T-helper 22 cell (primary cell): ENCODE data around the gene FOXE3.

Experiments
- DNase-seq: peaks from one replicate; pipeline ENCODE4 v3.0.0-alpha.2; 2020; ENCODE audit warnings: low read depth

FOXE3 gene

GRCh38 chr1:47405697-47406096, 10.4 kb upstream of the FOXE3 start:
- DNase-seq, result no peak

- no peak for DNase-seq
Measured at GRCh38 chr1:47406966-47407365, 9.1 kb upstream of the FOXE3 start.

- no peak for DNase-seq
Measured at GRCh38 chr1:47407481-47407880, 8.6 kb upstream of the FOXE3 start.

- DNase-seq, result no peak
Measured at GRCh38 chr1:47409311-47410067, 6.6 kb upstream of the FOXE3 start.

GRCh38 chr1:47410068-47410455, 6.0 kb upstream of the FOXE3 start:
- DNase-seq, result no peak

GRCh38 chr1:47411436-47411835, 4.6 kb upstream of the FOXE3 start:
- DNase-seq, result no peak

GRCh38 chr1:47412437-47412836, 3.6 kb upstream of the FOXE3 start:
- no peak for DNase-seq

GRCh38 chr1:47416319-47417169, 459 bp downstream of the FOXE3 start:
- DNase-seq, result no peak

GRCh38 chr1:47417170-47418044, 1.3 kb downstream of the FOXE3 start:
- DNase-seq, result no peak

GRCh38 chr1:47418122-47418521, 2.0 kb downstream of the FOXE3 start:
- DNase-seq, result no peak

GRCh38 chr1:47418681-47419325, 2.7 kb downstream of the FOXE3 start:
- no peak for DNase-seq

- no peak for DNase-seq
Measured at GRCh38 chr1:47420547-47420946, 4.5 kb downstream of the FOXE3 start.

- DNase-seq, result no peak
Measured at GRCh38 chr1:47423872-47424271, 7.8 kb downstream of the FOXE3 start.

GRCh38 chr1:47424336-47424982, 8.4 kb downstream of the FOXE3 start:
- DNase-seq, result no peak

- DNase-seq, result no peak
Measured at GRCh38 chr1:47431534-47431933, 15.4 kb downstream of the FOXE3 start.

- DNase-seq, result no peak
Measured at GRCh38 chr1:47432071-47433036, 16.3 kb downstream of the FOXE3 start.

GRCh38 chr1:47433037-47433421, 16.9 kb downstream of the FOXE3 start:
- no peak for DNase-seq

GRCh38 chr1:47433477-47434050, 17.5 kb downstream of the FOXE3 start:
- DNase-seq, result no peak

GRCh38 chr1:47434051-47434842, 18.2 kb downstream of the FOXE3 start:
- no peak for DNase-seq
